OCI-LY7 (cell line): Measurements from ENCODE around the gene BHLHE41. TPM values are rescaled to one million over a fixed set of nuclear protein-coding genes. Genes with fewer than 3 reads are reported as not detected.

ENCODE experiments used
- BruUV-seq: library from RNA; stranded (reverse); fragments of 400-500 nt; replicated peaks from 2 replicates; lab custom pipeline; 2021; lab: Mats Ljungman, UMichigan
- CTCF ChIA-PET: fragments of 300-600 bp; sonication (Branson Sonifier 250); formaldehyde crosslinking; loops from one replicate; lab custom pipeline; 2022; ENCODE audit warnings: antibody characterized with exemption; ENCODE audit not compliant: unreplicated experiment; lab: Charles Lee
- POLR2A ChIA-PET: fragments of 300-600 bp; sonication (Branson Sonifier 250); formaldehyde crosslinking; loops from one replicate; lab custom pipeline; 2022; ENCODE audit warnings: antibody characterized with exemption; lab: Charles Lee
- DNase-seq: peaks from one replicate; pipeline ENCODE4 v3.0.0-alpha.2; 2015; ENCODE audit warnings: low spot score
- H2AFZ ChIP-seq: fragments of 200-600 bp; sonication (generic), shearing (Covaris generic); 2 replicates; pipeline ENCODE4 v1.6.1; 2014; ENCODE audit warnings: mild to moderate bottlenecking, antibody characterized with exemption, low read length, moderate library complexity
- H3K27ac ChIP-seq: fragments of 200-600 bp; sonication (generic); 2 replicates; pipeline ENCODE4 v1.5.1; 2014; ENCODE audit warnings: mixed run types, low read depth, mild to moderate bottlenecking, moderate library complexity, low read length, inconsistent platforms; ENCODE audit not compliant: poor library complexity, severe bottlenecking
- H3K36me3 ChIP-seq: fragments of 200-600 bp; sonication (generic); 2 replicates; pipeline ENCODE4 v1.6.1; 2014; ENCODE audit warnings: mild to moderate bottlenecking, antibody characterized with exemption, low read length, moderate library complexity, mixed read lengths; ENCODE audit not compliant: insufficient read depth
- H3K4me1 ChIP-seq: fragments of 200-600 bp; sonication (generic); 2 replicates; pipeline ENCODE4 v1.5.1; 2014; ENCODE audit warnings: mild to moderate bottlenecking, low read length; ENCODE audit not compliant: insufficient read depth, poor library complexity, severe bottlenecking
- H3K4me2 ChIP-seq: fragments of 200-600 bp; sonication (generic); 2 replicates; pipeline ENCODE4 v1.6.1; 2014; ENCODE audit warnings: mild to moderate bottlenecking, low read length
- H3K4me3 ChIP-seq: fragments of 200-600 bp; sonication (generic); 2 replicates; pipeline ENCODE4 v1.5.1; 2014; ENCODE audit warnings: mild to moderate bottlenecking, low read depth, low read length; ENCODE audit not compliant: poor library complexity, severe bottlenecking
- H3K79me2 ChIP-seq: fragments of 200-600 bp; sonication (generic); 2 replicates; pipeline ENCODE4 v1.6.1; 2016; ENCODE audit warnings: low read depth, mild to moderate bottlenecking, low read length, moderate library complexity, mixed read lengths; ENCODE audit not compliant: insufficient read depth
- H3K9me2 ChIP-seq: fragments of 200-600 bp; sonication (generic); 2 replicates; pipeline ENCODE4 v1.6.1; 2016; ENCODE audit warnings: mild to moderate bottlenecking, low read length, mixed read lengths; ENCODE audit not compliant: insufficient read depth
- H3K9me3 ChIP-seq: fragments of 200-600 bp; sonication (generic); 2 replicates; pipeline ENCODE4 v1.6.1; 2014; ENCODE audit warnings: mild to moderate bottlenecking, mixed run types, low read length, mixed read lengths
- H4K20me1 ChIP-seq: fragments of 200-600 bp; sonication (generic); 2 replicates; pipeline ENCODE4 v1.6.1; 2014; ENCODE audit warnings: mild to moderate bottlenecking, antibody characterized with exemption, low read length, moderate library complexity, mixed read lengths; ENCODE audit not compliant: insufficient read depth
- EZH2phosphoT487 ChIP-seq: fragments of 200-600 bp; sonication (generic); IDR thresholded peaks from 2 replicates; pipeline ENCODE4 v1.6.1; 2018; ENCODE audit warnings: low read depth, borderline replicate concordance, mild to moderate bottlenecking, mixed run types, antibody characterized with exemption, low read length, moderate library complexity, mixed read lengths
- intact Hi-C: fragments of 100-400 bp; cut with micrococcal nuclease; formaldehyde crosslinking; loops from one replicate; pipeline ENCODE4 v1.10.0; 2022; ENCODE audit not compliant: unreplicated experiment
- total RNA-seq, 2 experiments: library from RNA; depleted of rRNA in 1 of 2; stranded (reverse); fragments of >200 nt in 1 of 2; shearing (Covaris generic) in 1 of 2; gene quantifications; 2 replicates each; pipeline ENCODE4 v1.2.3, GENCODE V29; 2014 to 2022
- TF ChIP-seq, protein P1 (sequence below): fragments of 200-600 bp; sonication (generic); conservative IDR thresholded peaks from 2 replicates; pipeline ENCODE4 v1.5.1; 2014; ENCODE audit warnings: mild to moderate bottlenecking, antibody characterized with exemption, low read length, moderate library complexity, mixed read lengths

Gene BHLHE41
- total RNA-seq, 2 experiments from 2014 or later, result not detected

GRCh38 chr12:26153421-26154154 is 28.8 kb upstream of the BHLHE41 start:
- no TSS peak for BruUV-seq
- H3K4me2 ChIP-seq, result no peak overlapping the region
- no peaks in the 10 kb centered on the region for H3K36me3 ChIP-seq
- intact Hi-C loops, result loop anchor here (10.0 kb wide), 1 partner anchor 681 kb away; the partner anchor contains the start of gene ITPR2
- ChIA-PET CTCF (no interaction called here), POLR2A (no interaction called here)
- TF ChIP-seq, protein P1, sequence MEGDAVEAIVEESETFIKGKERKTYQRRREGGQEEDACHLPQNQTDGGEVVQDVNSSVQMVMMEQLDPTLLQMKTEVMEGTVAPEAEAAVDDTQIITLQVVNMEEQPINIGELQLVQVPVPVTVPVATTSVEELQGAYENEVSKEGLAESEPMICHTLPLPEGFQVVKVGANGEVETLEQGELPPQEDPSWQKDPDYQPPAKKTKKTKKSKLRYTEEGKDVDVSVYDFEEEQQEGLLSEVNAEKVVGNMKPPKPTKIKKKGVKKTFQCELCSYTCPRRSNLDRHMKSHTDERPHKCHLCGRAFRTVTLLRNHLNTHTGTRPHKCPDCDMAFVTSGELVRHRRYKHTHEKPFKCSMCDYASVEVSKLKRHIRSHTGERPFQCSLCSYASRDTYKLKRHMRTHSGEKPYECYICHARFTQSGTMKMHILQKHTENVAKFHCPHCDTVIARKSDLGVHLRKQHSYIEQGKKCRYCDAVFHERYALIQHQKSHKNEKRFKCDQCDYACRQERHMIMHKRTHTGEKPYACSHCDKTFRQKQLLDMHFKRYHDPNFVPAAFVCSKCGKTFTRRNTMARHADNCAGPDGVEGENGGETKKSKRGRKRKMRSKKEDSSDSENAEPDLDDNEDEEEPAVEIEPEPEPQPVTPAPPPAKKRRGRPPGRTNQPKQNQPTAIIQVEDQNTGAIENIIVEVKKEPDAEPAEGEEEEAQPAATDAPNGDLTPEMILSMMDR, result no peak
- TF ChIP-seq EZH2phosphoT487, result no peak
- no peak overlapping the region for H2AFZ ChIP-seq
- H3K4me3 ChIP-seq, result no peak overlapping the region
- H3K9me2 ChIP-seq, result no peaks in the 10 kb centered on the region
- peaks cover 27% of the 10 kb centered on the region for H4K20me1 ChIP-seq
- H3K79me2 ChIP-seq, result no peaks in the 10 kb centered on the region
- DNase-seq, result no peak
- no peaks in the 10 kb centered on the region for H3K9me3 ChIP-seq
- peaks cover 22% of the 10 kb centered on the region for H3K4me1 ChIP-seq
- no peak overlapping the region for H3K27ac ChIP-seq

GRCh38 chr12:26152507-26153102 is 27.8 kb upstream of the BHLHE41 start:
- POLR2A ChIA-PET, result no interaction called here
- TF ChIP-seq, protein P1, result no peak
- no peak for TF ChIP-seq EZH2phosphoT487
- BruUV-seq, result no TSS peak
- no peaks in the 10 kb centered on the region for H3K79me2 ChIP-seq
- H3K9me2 ChIP-seq, result no peaks in the 10 kb centered on the region
- intact Hi-C loops, result loop anchor here (10.0 kb wide), 1 partner anchor 682 kb away; the partner anchor contains the start of gene ITPR2
- H3K27ac ChIP-seq, result no peak overlapping the region
- H3K36me3 ChIP-seq, result no peaks in the 10 kb centered on the region
- no peak for DNase-seq
- H2AFZ ChIP-seq, result no peak overlapping the region
- peaks cover 27% of the 10 kb centered on the region for H4K20me1 ChIP-seq
- H3K4me3 ChIP-seq, result no peak overlapping the region
- CTCF ChIA-PET, result no interaction called here
- H3K4me2 ChIP-seq, result no peak overlapping the region
- peaks cover 22% of the 10 kb centered on the region for H3K4me1 ChIP-seq
- no peaks in the 10 kb centered on the region for H3K9me3 ChIP-seq
